Thyroid gland (tissue), 4 donors: Measurements from ENCODE around the gene TCF7L1. TPM values are rescaled to one million over a fixed set of nuclear protein-coding genes. Genes with fewer than 3 reads are reported as not detected.
A peak's percentile ranks its signal among the peaks of the same experiment; 100 is the strongest.

Experiments
- DNase-seq, 2 donors: peaks; one replicate each; pipeline ENCODE4 v3.0.0-alpha.2; 2019
- H3K27ac ChIP-seq, 3 donors: fragments of 200-600 bp; sonication (generic); 1 replicate in 2 of 3; 2 replicates in 1 of 3; pipeline ENCODE4 v1.5.1; 2016 to 2019; ENCODE audit warnings: mild to moderate bottlenecking in 1 of 3, moderate library complexity in 1 of 3
- H3K27me3 ChIP-seq: fragments of 200-600 bp; sonication (generic); one replicate; pipeline ENCODE4 v1.5.1; 2019
- H3K36me3 ChIP-seq, 2 donors: fragments of 200-600 bp; sonication (generic); one replicate each; pipeline ENCODE4 v1.5.1; 2016 to 2019
- H3K4me1 ChIP-seq, 2 donors: fragments of 200-600 bp; sonication (generic); one replicate each; pipeline ENCODE4 v1.5.1; 2017 to 2019
- H3K4me3 ChIP-seq, 3 donors: fragments of 200-600 bp; sonication (generic); replicated peaks in 1 of 3; 1 replicate in 2 of 3; 2 replicates in 1 of 3; pipeline ENCODE4 v1.5.1; 2016; ENCODE audit warnings: mild to moderate bottlenecking in 1 of 3
- H3K9me3 ChIP-seq: fragments of 200-600 bp; sonication (generic); one replicate; pipeline ENCODE4 v1.5.1; 2017
- CTCF ChIP-seq, 6 experiments: fragments of 200-600 bp in 3 of 6; fragments of 450-650 bp in 3 of 6; sonication (generic) in 3 of 6; IDR thresholded peaks; one replicate each; pipeline ENCODE4 v1.5.1; 2016 to 2019; ENCODE audit warnings: antibody characterized with exemption in 6 of 6, mild to moderate bottlenecking in 2 of 6, inconsistent platforms in 1 of 6, moderate library complexity in 1 of 6
- POLR2A ChIP-seq, 2 donors: fragments of 450-650 bp; IDR thresholded peaks; one replicate each; pipeline ENCODE4 v1.6.1; 2017; ENCODE audit warnings: antibody characterized with exemption in 2 of 2, mild to moderate bottlenecking in 2 of 2, moderate library complexity in 1 of 2
- WGBS, 2 donors: methylation state at CpG; one replicate each; pipeline ENCODE4 v1.1.5; 2017; 5-methylcytosine and 5-hydroxymethylcytosine counted together
- intact Hi-C: fragments of 100-400 bp; cut with DNase I; formaldehyde crosslinking; loops from one replicate; pipeline ENCODE4 v1.15.1; 2023
- total RNA-seq, 4 donors: library from RNA; depleted of rRNA; stranded (reverse); fragments of >200 nt; gene quantifications; one replicate each; pipeline ENCODE4 v1.2.3, GENCODE V29; 2016

The TCF7L1 gene
- total RNA-seq, 4 donors from 2014 or later: 3.1 to 12.1 (median 8.7) TPM

- H3K4me1 ChIP-seq: peaks cover 32 to 47% of the 10 kb centered on the region in 2 donors
- WGBS, 2 donors: 64 to 78% methylated on average over 14 of the region's 14 CpGs
- H3K4me3 ChIP-seq: no peak overlapping the region
- DNase-seq: no peak
- H3K9me3 ChIP-seq: no peaks in the 10 kb centered on the region
- TF ChIP-seq POLR2A (IDR thresholded peaks at IDR 0.05) (no peak), CTCF (IDR thresholded peaks at IDR 0.05) (no peak)
- H3K27me3 ChIP-seq: no peaks in the 10 kb centered on the region
- H3K36me3 ChIP-seq: no peaks in the 10 kb centered on the region
- intact Hi-C loops: no loop called here
- H3K27ac ChIP-seq: peak overlapping the region in 2 of 3 donors; percentile 1 to 27
Observed at GRCh38 chr2:85276571-85277118, 143.5 kb downstream of the TCF7L1 start.

GRCh38 chr2:85277416-85278158 lies 144.4 kb downstream of the TCF7L1 start:
- Histone ChIP-seq H3K36me3 (no peaks in the 10 kb centered on the region), H3K27me3 (no peaks in the 10 kb centered on the region), H3K4me1 (peaks cover 30 to 44% of the 10 kb centered on the region in 2 donors), H3K4me3 (no peak overlapping the region), H3K9me3 (no peaks in the 10 kb centered on the region), H3K27ac (peak overlapping the region in 2 of 3 donors; percentile 27 to 41)
- no peak for DNase-seq
- TF ChIP-seq POLR2A (IDR thresholded peaks at IDR 0.05) (no peak), CTCF (IDR thresholded peaks at IDR 0.05) (no peak)
- intact Hi-C loops: no loop called here
- WGBS, 2 donors: 50 to 64% methylated on average over 6 to 14 of the region's 15 CpGs

GRCh38 chr2:85278361-85278760 lies 145.2 kb downstream of the TCF7L1 start:
- Histone ChIP-seq H3K4me1 (peaks cover 22 to 37% of the 10 kb centered on the region in 2 donors), H3K36me3 (no peaks in the 10 kb centered on the region), H3K4me3 (no peak overlapping the region), H3K9me3 (no peaks in the 10 kb centered on the region), H3K27ac (peak overlapping the region in 1 of 3 donors; percentile 29), H3K27me3 (no peaks in the 10 kb centered on the region)
- intact Hi-C loops: no loop called here
- TF ChIP-seq CTCF (IDR thresholded peaks at IDR 0.05): no peak
- no peak for TF ChIP-seq POLR2A (IDR thresholded peaks at IDR 0.05)
- DNase-seq: no peak
- WGBS, 2 donors: 71% methylated on average over 2 of the region's 2 CpGs

GRCh38 chr2:85281553-85281952 lies 148.4 kb downstream of the TCF7L1 start:
- intact Hi-C loops: loop anchor here (5.0 kb wide), 1 partner anchor 149 kb away; the partner anchor contains the start of gene TCF7L1

More at GRCh38 chr2:85281553-85281952, 148.4 kb downstream of the TCF7L1 start:
- H3K27ac ChIP-seq: no peak overlapping the region
- 80 to 89% methylated on average over 6 of the region's 6 CpGs for WGBS, 2 donors
- DNase-seq: no peak
- no peaks in the 10 kb centered on the region for H3K27me3 ChIP-seq
- H3K36me3 ChIP-seq: peaks cover 0 to 5% of the 10 kb centered on the region in 2 donors
- no peak overlapping the region for H3K4me3 ChIP-seq
- H3K9me3 ChIP-seq: no peaks in the 10 kb centered on the region
- peaks cover 22 to 23% of the 10 kb centered on the region in 2 donors for H3K4me1 ChIP-seq
- TF ChIP-seq CTCF (IDR thresholded peaks at IDR 0.05) (no peak), POLR2A (IDR thresholded peaks at IDR 0.05) (no peak)
